ENCODE results near the gene GULP1. TPM values are rescaled to one million over a fixed set of nuclear protein-coding genes. Genes with fewer than 3 reads are reported as not detected.

The GULP1 gene
- total RNA-seq, 1 donor: 42.7 TPM

DNA sequence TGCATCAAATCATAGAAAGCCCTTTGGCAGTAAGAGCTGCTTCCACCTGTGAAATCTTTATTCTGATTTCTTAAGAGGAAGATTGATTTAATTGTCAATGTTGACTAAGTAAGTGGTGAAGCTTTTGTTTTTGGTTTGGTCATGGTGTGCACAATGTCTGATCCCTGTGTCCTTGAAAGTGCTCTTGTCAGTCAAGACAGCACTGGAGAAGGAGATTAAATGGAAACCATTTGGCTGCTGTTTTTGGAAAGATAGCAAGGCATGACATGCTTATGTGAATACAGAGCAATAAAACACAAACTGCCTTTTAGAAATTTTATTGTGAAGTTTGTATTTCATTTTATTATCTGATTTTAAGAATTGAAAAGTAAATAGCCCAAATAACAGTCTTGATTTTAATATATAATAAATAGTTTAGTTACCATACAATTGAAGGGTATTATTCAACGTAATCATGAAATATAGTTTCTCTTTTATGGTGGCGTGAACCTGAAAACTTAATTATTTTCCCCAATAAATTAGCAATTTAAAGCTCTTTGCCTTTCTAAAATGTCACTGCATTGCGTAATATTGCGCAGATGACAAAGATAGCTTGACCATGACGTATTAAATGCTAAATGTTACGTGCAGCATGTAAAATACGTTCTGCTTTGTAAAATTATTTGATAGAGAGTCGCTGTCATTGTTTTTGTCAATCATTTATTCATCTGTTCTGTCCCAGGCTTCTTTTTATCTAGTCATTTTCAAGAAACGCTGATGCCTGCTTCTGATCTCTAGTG is 69.0 kb downstream of the GULP1 start:
- TF ChIP-seq, protein P1, sequence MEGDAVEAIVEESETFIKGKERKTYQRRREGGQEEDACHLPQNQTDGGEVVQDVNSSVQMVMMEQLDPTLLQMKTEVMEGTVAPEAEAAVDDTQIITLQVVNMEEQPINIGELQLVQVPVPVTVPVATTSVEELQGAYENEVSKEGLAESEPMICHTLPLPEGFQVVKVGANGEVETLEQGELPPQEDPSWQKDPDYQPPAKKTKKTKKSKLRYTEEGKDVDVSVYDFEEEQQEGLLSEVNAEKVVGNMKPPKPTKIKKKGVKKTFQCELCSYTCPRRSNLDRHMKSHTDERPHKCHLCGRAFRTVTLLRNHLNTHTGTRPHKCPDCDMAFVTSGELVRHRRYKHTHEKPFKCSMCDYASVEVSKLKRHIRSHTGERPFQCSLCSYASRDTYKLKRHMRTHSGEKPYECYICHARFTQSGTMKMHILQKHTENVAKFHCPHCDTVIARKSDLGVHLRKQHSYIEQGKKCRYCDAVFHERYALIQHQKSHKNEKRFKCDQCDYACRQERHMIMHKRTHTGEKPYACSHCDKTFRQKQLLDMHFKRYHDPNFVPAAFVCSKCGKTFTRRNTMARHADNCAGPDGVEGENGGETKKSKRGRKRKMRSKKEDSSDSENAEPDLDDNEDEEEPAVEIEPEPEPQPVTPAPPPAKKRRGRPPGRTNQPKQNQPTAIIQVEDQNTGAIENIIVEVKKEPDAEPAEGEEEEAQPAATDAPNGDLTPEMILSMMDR (IDR thresholded peaks at IDR 0.05; ENCODE audit: insufficient read depth, low read length): no peak
- no peak for DNase-seq (ENCODE audit: low read depth)
- H3K4me3 ChIP-seq (ENCODE audit: low read depth, low read length): no peak overlapping the region

DNA sequence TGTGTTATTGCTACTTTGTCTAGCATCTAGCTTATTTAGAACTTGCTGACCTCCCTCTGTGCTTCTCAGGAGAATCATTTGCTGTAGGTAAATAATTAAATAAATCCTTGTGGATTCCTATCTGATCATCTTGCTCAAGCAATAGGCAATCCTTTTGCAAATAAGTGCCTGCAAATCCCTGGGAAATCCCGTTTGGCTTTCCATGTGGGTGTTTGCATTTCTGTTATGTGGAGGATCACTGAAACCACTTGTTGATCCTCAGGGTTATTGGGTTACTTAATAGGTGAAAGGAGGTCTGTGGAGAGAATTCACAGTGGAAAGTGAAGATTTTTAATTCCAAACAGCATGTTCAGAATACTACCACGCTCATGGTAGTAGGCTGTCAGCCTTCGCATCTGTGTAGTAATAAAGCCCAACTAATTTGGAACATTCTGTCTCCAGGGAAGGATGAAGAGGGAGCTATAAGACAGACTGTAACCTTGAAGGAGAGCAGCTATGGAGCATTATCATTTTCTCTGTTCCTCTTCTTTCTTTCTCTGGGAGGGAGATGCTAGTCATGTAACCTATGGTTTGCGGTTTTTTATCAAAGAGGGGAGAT is 72.5 kb downstream of the GULP1 start:
- no peak overlapping the region for H3K4me3 ChIP-seq (ENCODE audit: low read depth, low read length)
- DNase-seq (ENCODE audit: low read depth): no peak
- TF ChIP-seq, protein P1 (IDR thresholded peaks at IDR 0.05; ENCODE audit: insufficient read depth, low read length): no peak

DNA sequence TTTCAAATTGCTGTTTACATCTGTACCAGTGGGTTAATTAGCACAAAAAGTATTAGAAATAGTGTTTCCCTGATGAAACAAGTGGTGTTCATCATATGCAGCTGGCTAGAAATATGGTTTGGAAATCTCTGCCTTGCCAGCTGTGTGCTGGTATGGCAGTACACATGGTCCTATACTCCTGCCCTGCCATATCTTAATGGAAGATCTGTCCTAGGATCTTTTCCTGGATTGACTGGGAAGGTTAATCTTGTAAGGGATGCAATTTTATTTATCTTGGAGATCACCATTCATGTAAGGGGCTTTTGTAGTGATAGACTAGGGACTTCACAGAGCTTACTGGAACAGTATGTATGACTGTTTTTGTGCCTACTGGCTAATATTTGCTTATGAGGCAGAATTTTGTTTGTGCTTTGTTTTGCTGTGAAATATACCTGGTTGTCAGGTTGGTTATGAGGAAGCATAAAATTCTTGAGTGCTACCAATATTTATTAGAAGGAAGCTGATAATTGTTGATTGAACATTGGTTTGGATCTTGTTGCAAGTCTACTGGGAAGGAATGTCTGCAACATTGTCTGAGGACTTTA is 73.5 kb downstream of the GULP1 start:
- H3K4me3 ChIP-seq (ENCODE audit: low read depth, low read length): no peak overlapping the region
- TF ChIP-seq, protein P1 (IDR thresholded peaks at IDR 0.05; ENCODE audit: insufficient read depth, low read length): no peak
- DNase-seq (ENCODE audit: low read depth): no peak

DNA sequence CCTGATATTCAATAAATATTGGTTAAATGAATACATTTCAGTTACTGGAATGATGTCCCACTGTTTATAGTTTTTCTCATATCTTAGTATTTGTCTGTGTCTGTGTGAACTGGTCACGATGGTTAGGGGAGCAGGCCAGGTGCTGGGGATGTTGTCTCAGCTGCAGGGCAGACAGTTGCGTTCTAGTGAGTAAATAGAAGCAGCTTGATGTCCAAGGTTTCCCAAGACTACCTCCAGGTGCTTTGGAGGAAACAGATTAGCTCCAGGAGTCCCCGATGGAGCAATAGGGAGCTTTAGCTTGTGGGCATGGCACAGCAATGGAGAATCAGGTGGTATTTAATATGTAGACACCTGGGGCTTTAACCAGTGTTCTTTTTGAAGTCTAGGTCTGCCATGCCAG is 75.5 kb downstream of the GULP1 start:
- TF ChIP-seq, protein P1 (IDR thresholded peaks at IDR 0.05; ENCODE audit: insufficient read depth, low read length): no peak
- DNase-seq (ENCODE audit: low read depth): no peak
- H3K4me3 ChIP-seq (ENCODE audit: low read depth, low read length): no peak overlapping the region

DNA sequence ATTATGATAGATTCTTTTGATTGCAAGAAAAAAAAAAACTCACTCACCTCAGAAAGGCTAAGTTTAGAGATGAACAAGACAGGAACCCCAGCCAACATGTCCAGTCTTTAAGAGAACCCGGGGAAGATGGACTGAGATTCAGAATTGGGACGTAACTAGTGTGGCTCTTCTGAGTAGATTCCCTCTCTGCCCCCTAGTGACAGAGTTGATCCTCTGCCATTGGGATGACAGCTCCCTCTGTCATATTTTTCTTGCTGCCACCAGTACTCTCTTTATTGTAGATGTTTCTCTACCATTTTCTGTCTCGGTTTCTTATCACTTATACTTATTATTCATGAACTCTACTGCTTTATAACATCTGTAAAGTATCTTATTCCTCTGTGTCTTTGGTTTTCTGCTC is 77.7 kb downstream of the GULP1 start:
- peak; percentile 68 for DNase-seq (ENCODE audit: low read depth)
- TF ChIP-seq, protein P1 (IDR thresholded peaks at IDR 0.05; ENCODE audit: insufficient read depth, low read length): peak; percentile 71
- no peak overlapping the region for H3K4me3 ChIP-seq (ENCODE audit: low read depth, low read length)

DNA sequence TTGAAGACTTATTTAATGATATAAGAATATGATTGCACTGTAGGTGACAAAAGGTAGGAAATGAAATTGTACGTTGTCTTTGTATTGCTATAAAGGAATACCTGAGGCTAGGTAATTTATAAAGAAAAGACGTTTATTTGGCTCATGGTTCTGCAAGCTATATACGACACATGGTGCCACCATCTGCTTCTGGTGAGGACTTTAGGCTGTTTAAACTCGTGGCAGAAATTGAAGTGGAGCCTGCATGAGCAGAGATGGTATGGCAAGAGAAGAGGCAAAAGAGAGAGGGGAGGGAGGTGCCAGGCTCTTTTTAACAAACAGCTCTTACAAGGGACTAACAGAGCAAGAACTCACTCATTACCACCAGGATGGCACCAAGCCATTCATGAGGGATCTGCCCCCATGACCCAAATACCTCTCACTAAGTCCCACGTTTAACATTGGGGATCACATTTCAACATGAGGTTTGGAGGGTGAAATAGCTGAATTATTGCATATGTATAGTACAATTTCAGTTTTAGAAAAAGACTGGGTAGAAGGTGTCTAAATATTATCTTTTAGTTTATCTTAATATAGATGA is 86.8 kb downstream of the GULP1 start:
- DNase-seq (ENCODE audit: low read depth): no peak
- TF ChIP-seq, protein P1 (IDR thresholded peaks at IDR 0.05; ENCODE audit: insufficient read depth, low read length): no peak
- no peak overlapping the region for H3K4me3 ChIP-seq (ENCODE audit: low read depth, low read length)
